Neural progenitor cell (in vitro differentiated cells): ENCODE data around the gene TMEM59. TPM values are rescaled to one million over a fixed set of nuclear protein-coding genes. Genes with fewer than 3 reads are reported as not detected.
A peak's percentile ranks its signal among the peaks of the same experiment; 100 is the strongest.

ENCODE experiments used
- DNase-seq: peaks from one replicate; pipeline ENCODE4 v3.0.0-alpha.2; 2016; ENCODE audit warnings: low spot score
- H2AFZ ChIP-seq: fragments of 200-600 bp; sonication (generic); replicated peaks from 2 replicates; pipeline ENCODE4 v1.6.1; 2016; ENCODE audit warnings: antibody characterized with exemption
- H3F3A ChIP-seq: fragments of 200-600 bp; sonication (generic); 2 replicates; pipeline ENCODE4 v1.6.1; 2016; ENCODE audit warnings: antibody characterized with exemption, low read depth
- H3K27ac ChIP-seq: fragments of 200-600 bp; sonication (generic); 2 replicates; pipeline ENCODE4 v1.5.1; 2016; ENCODE audit warnings: mild to moderate bottlenecking
- H3K27me3 ChIP-seq: fragments of 200-600 bp; sonication (generic); 2 replicates; pipeline ENCODE4 v1.6.1; 2016; ENCODE audit warnings: mild to moderate bottlenecking, moderate library complexity
- H3K36me3 ChIP-seq: fragments of 200-600 bp; sonication (generic); 2 replicates; pipeline ENCODE4 v1.5.1; 2016
- H3K4me1 ChIP-seq: fragments of 200-600 bp; sonication (generic); 2 replicates; pipeline ENCODE4 v1.6.1; 2016; ENCODE audit warnings: mixed run types
- H3K4me2 ChIP-seq: fragments of 200-600 bp; sonication (generic); 2 replicates; pipeline ENCODE4 v1.6.1; 2016
- H3K4me3 ChIP-seq: fragments of 200-600 bp; sonication (generic); 2 replicates; pipeline ENCODE4 v1.5.1; 2016
- H3K79me2 ChIP-seq: fragments of 200-600 bp; sonication (generic); 2 replicates; pipeline ENCODE4 v1.6.1; 2016; ENCODE audit warnings: low read depth
- H3K9ac ChIP-seq: fragments of 200-600 bp; sonication (generic); 2 replicates; pipeline ENCODE4 v1.6.1; 2016
- H3K9me3 ChIP-seq: fragments of 200-600 bp; sonication (generic); 2 replicates; pipeline ENCODE4 v1.5.1; 2016; ENCODE audit warnings: low read depth
- H4K20me1 ChIP-seq: fragments of 200-600 bp; sonication (generic); 2 replicates; pipeline ENCODE4 v1.6.1; 2016; ENCODE audit warnings: low read depth
- H3K27ac Mint-ChIP-seq: 3 replicates; pipeline ENCODE4 v1.8.0; 2021; ENCODE audit warnings: mixed read lengths
- H3K27me3 Mint-ChIP-seq: 2 replicates; pipeline ENCODE4 v1.8.0; 2022; ENCODE audit warnings: low read depth, mild to moderate bottlenecking, inconsistent platforms, moderate library complexity, mixed read lengths; ENCODE audit not compliant: insufficient read depth
- H3K36me3 Mint-ChIP-seq: 3 replicates; pipeline ENCODE4 v1.8.0; 2021; ENCODE audit warnings: mixed read lengths
- H3K4me1 Mint-ChIP-seq: 3 replicates; pipeline ENCODE4 v1.8.0; 2021; ENCODE audit warnings: mixed read lengths
- H3K4me3 Mint-ChIP-seq: 3 replicates; pipeline ENCODE4 v1.8.0; 2021; ENCODE audit warnings: mild to moderate bottlenecking, moderate library complexity, mixed read lengths
- H3K9me3 Mint-ChIP-seq: 3 replicates; pipeline ENCODE4 v1.8.0; 2020; ENCODE audit warnings: mixed read lengths
- CTCF ChIP-seq: fragments of 200-600 bp; sonication (generic); IDR thresholded peaks from 2 replicates; pipeline ENCODE4 v1.5.1; 2017; ENCODE audit warnings: antibody characterized with exemption, mild to moderate bottlenecking
- EZH2 ChIP-seq: fragments of 200-600 bp; sonication (generic); IDR thresholded peaks from 2 replicates; pipeline ENCODE4 v1.6.1; 2017; ENCODE audit warnings: antibody characterized with exemption, mild to moderate bottlenecking, moderate library complexity
- EZH2phosphoT487 ChIP-seq: fragments of 200-600 bp; sonication (generic); IDR thresholded peaks from 2 replicates; pipeline ENCODE4 v1.6.1; 2017; ENCODE audit warnings: antibody characterized with exemption
- total RNA-seq: library from RNA; depleted of rRNA; stranded (reverse); fragments of >200 nt; gene quantifications from 2 replicates; pipeline ENCODE4 v1.2.3, GENCODE V29; 2015; ENCODE audit warnings: low replicate concordance

TMEM59 gene
- total RNA-seq, 1 donor from 2014 or later: 139 TPM

GRCh38 chr1:54012008-54012325 lies 41.0 kb downstream of the TMEM59 start:
- peaks cover 11% of the 10 kb centered on the region for H3K27me3 Mint-ChIP-seq
- no peaks in the 10 kb centered on the region for H3K27me3 ChIP-seq
- H4K20me1 ChIP-seq: no peaks in the 10 kb centered on the region

GRCh38 chr1:54011316-54012007 lies 41.5 kb downstream of the TMEM59 start:
- Histone ChIP-seq H3K27me3 (no peaks in the 10 kb centered on the region), H3K27ac (no peak overlapping the region), H3K9me3 (no peaks in the 10 kb centered on the region), H3K4me2 (no peak overlapping the region), H4K20me1 (no peaks in the 10 kb centered on the region), H3K9ac (no peak overlapping the region), H3K4me1 (no peaks in the 10 kb centered on the region), H3K79me2 (no peaks in the 10 kb centered on the region), H3K36me3 (no peaks in the 10 kb centered on the region), H3F3A (no peaks in the 10 kb centered on the region), H2AFZ (no peak overlapping the region), H3K4me3 (no peak overlapping the region)
- TF ChIP-seq CTCF: no peak
- no peak for TF ChIP-seq EZH2
- no peak for TF ChIP-seq EZH2phosphoT487
- Mint-ChIP-seq H3K9me3 (no peaks in the 10 kb centered on the region), H3K4me1 (peaks cover 8% of the 10 kb centered on the region), H3K4me3 (no peak overlapping the region), H3K27ac (peak overlapping the region; percentile 57), H3K36me3 (no peaks in the 10 kb centered on the region), H3K27me3 (peaks cover 11% of the 10 kb centered on the region)
- no peak for DNase-seq

More at GRCh38 chr1:54012008-54012325, 41.0 kb downstream of the TMEM59 start:
- H3K36me3 Mint-ChIP-seq: no peaks in the 10 kb centered on the region
- no peak overlapping the region for H3K27ac ChIP-seq
- DNase-seq: no peak
- H3K27ac Mint-ChIP-seq: peak overlapping the region; percentile 57
- no peaks in the 10 kb centered on the region for H3K36me3 ChIP-seq
- H3K9me3 ChIP-seq: no peaks in the 10 kb centered on the region
- H3K4me3 ChIP-seq: no peak overlapping the region
- H3K4me1 ChIP-seq: no peaks in the 10 kb centered on the region
- no peak overlapping the region for H3K4me3 Mint-ChIP-seq
- no peaks in the 10 kb centered on the region for H3F3A ChIP-seq
- H3K9ac ChIP-seq: no peak overlapping the region
- H3K4me1 Mint-ChIP-seq: peaks cover 13% of the 10 kb centered on the region
- H3K4me2 ChIP-seq: no peak overlapping the region
- no peaks in the 10 kb centered on the region for H3K79me2 ChIP-seq
- TF ChIP-seq CTCF: no peak
- TF ChIP-seq EZH2: no peak
- TF ChIP-seq EZH2phosphoT487: no peak
- H3K9me3 Mint-ChIP-seq: no peaks in the 10 kb centered on the region
- no peak overlapping the region for H2AFZ ChIP-seq

DNA sequence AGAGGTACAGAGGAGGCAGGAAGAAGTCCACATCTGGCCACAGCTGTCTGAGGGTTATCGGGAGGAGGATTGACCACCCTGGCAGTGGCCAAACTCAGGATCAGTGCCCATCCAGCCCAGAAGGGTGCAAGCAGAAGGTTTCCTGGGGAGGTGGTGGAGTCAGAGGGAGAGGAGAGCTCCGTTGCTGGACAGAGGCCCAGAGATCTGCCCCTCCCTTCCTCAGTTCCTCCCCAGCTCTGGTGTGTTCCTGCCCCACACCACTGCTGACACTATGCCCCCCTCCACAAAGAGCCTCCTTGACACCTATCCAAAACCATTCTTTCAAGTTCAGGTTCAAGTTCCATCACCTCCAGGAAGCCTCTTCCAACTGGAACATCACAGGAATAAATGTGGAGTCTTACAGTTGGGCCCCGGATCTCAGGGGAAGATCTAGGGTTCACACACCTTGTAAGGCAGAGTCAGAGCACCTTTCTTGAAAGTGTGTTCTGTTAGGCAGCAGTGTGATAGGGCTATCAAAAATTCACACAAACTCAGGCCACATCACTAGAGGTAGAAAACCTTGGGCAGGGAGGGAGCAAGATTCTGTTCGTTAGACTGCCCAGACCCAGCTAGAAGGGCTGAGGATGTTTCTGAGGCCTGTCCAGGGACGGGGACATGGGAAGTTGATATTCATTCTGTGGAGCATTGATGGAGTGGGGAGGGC lies 42.4 kb downstream of the TMEM59 start:
- Histone ChIP-seq H3K9me3 (no peaks in the 10 kb centered on the region), H2AFZ (no peak overlapping the region), H3K4me1 (no peaks in the 10 kb centered on the region), H3K79me2 (no peaks in the 10 kb centered on the region), H3K4me3 (no peak overlapping the region), H3K36me3 (no peaks in the 10 kb centered on the region), H3K9ac (no peak overlapping the region), H4K20me1 (no peaks in the 10 kb centered on the region), H3K4me2 (no peak overlapping the region), H3K27ac (no peak overlapping the region), H3F3A (no peaks in the 10 kb centered on the region), H3K27me3 (no peaks in the 10 kb centered on the region)
- TF ChIP-seq EZH2phosphoT487 (no peak), CTCF (no peak), EZH2 (no peak)
- H3K36me3 Mint-ChIP-seq: no peaks in the 10 kb centered on the region
- peak overlapping the region; percentile 25 for H3K27ac Mint-ChIP-seq
- peak overlapping the region; percentile 33 for H3K4me3 Mint-ChIP-seq
- peaks cover 1% of the 10 kb centered on the region for H3K9me3 Mint-ChIP-seq
- no peak for DNase-seq
- H3K27me3 Mint-ChIP-seq: peaks cover 17% of the 10 kb centered on the region
- peaks cover 5% of the 10 kb centered on the region for H3K4me1 Mint-ChIP-seq
